GM19035 (cell line): ENCODE measurements around the gene SNX10.
A peak's percentile ranks its signal among the peaks of the same experiment; 100 is the strongest.
"Not testable (repeated sequence)": the region's sequence is repeated elsewhere in the genome, so short reads cannot be mapped to it uniquely, and the experiment has no call there.

Experiments used
- ATAC-seq: cut with Tn5 transposase; IDR thresholded peaks from one replicate; pipeline ENCODE4 v1.9.1; 2021; ENCODE audit not compliant: unreplicated experiment

Gene SNX10

GRCh38 chr7:26291699-26292538 lies at the start of gene SNX10:
Gene SNX10 (plus strand): TSS chr7:26291862. CDS start chr7:26346443, 54,581 bp downstream.
- ATAC-seq = peak; percentile 80

GRCh38 chr7:26245150-26245549 lies 46.5 kb upstream of the SNX10 start:
- ATAC-seq = no peak

- no peak for ATAC-seq
Observed at GRCh38 chr7:26250239-26250638, 41.4 kb upstream of the SNX10 start.

- ATAC-seq = not testable (repeated sequence)
Observed at GRCh38 chr7:26261866-26262265, 29.8 kb upstream of the SNX10 start.

- no peak for ATAC-seq
Observed at GRCh38 chr7:26265065-26265464, 26.6 kb upstream of the SNX10 start.

- ATAC-seq = no peak
Observed at GRCh38 chr7:26265499-26266075, 26.1 kb upstream of the SNX10 start.

- no peak for ATAC-seq
Observed at GRCh38 chr7:26267601-26268166, 24.0 kb upstream of the SNX10 start.

- ATAC-seq = no peak
Observed at GRCh38 chr7:26275213-26275612, 16.4 kb upstream of the SNX10 start.

GRCh38 chr7:26278770-26279169 lies 12.9 kb upstream of the SNX10 start:
- no peak for ATAC-seq

- ATAC-seq = no peak
Observed at GRCh38 chr7:26279405-26279804, 12.3 kb upstream of the SNX10 start.

- ATAC-seq = no peak
Observed at GRCh38 chr7:26280097-26280496, 11.6 kb upstream of the SNX10 start.

- no peak for ATAC-seq
Observed at GRCh38 chr7:26280723-26281122, 10.9 kb upstream of the SNX10 start.

GRCh38 chr7:26284477-26284876 lies 7.2 kb upstream of the SNX10 start:
- ATAC-seq = no peak

- ATAC-seq = no peak
Observed at GRCh38 chr7:26284995-26285632, 6.5 kb upstream of the SNX10 start.

- ATAC-seq = no peak
Observed at GRCh38 chr7:26286157-26286556, 5.5 kb upstream of the SNX10 start.

GRCh38 chr7:26288126-26288525 lies 3.5 kb upstream of the SNX10 start:
- not testable (repeated sequence) for ATAC-seq

- ATAC-seq = no peak
Observed at GRCh38 chr7:26291251-26291650, 411 bp upstream of the SNX10 start.

- no peak for ATAC-seq
Observed at GRCh38 chr7:26292768-26293560, 1.3 kb downstream of the SNX10 start.

GRCh38 chr7:26293569-26294308 lies 2.1 kb downstream of the SNX10 start:
- peak; percentile 63 for ATAC-seq

- no peak for ATAC-seq
Observed at GRCh38 chr7:26295015-26295414, 3.4 kb downstream of the SNX10 start.
